Adrenal gland (tissue), 5 donors: Measurements from ENCODE around the gene IFITM1.

Experiments
- CTCF ChIP-seq, 6 experiments: fragments of 450-650 bp in 4 of 6; fragments of 200-600 bp in 2 of 6; sonication (generic) in 1 of 6; IDR thresholded peaks; 1 replicate in 5 of 6; 2 replicates in 1 of 6; pipeline versions ENCODE4 v1.5.1 to v1.8.0; 2016 to 2021; ENCODE audit warnings: antibody characterized with exemption in 6 of 6, mild to moderate bottlenecking in 2 of 6, moderate library complexity in 1 of 6
- POLR2A ChIP-seq, 2 donors: fragments of 450-650 bp; IDR thresholded peaks; one replicate each; pipeline ENCODE4 v1.6.1; 2017; ENCODE audit warnings: antibody characterized with exemption in 2 of 2, mild to moderate bottlenecking in 2 of 2, moderate library complexity in 1 of 2
- donor health status: DM: no; HTN: no; CAD: no.

- TF ChIP-seq POLR2A (IDR thresholded peaks at IDR 0.05), result no peak
- TF ChIP-seq CTCF (IDR thresholded peaks at IDR 0.05), result no peak
These were observed 29.5 kb upstream of the IFITM1 start for GRCh38 chr11:284105-285020.
